T-cell (primary cell): ENCODE data around the gene UBE2E2. TPM values are rescaled to one million over a fixed set of nuclear protein-coding genes. Genes with fewer than 3 reads are reported as not detected.

ENCODE experiments used
- ATAC-seq, 4 experiments: fragments of 200-7000 bp in 3 of 4; fragments of 150-1000 bp in 1 of 4; cut with Tn5 transposase; replicated peaks in 1 of 4; 1 replicate in 3 of 4; 2 replicates in 1 of 4; pipeline ENCODE4 v1.10.0; 2021; ENCODE audit warnings: moderate library complexity in 3 of 4, mild to moderate bottlenecking in 2 of 4, moderate number of reproducible peaks in 1 of 4
- CTCF ChIA-PET, 2 donors: fragments of 300-600 bp; sonication (Branson Sonifier 250); formaldehyde crosslinking; loops; one replicate each; lab custom pipeline; 2022; ENCODE audit warnings: antibody characterized with exemption in 2 of 2; lab: Charles Lee
- POLR2A ChIA-PET, 2 donors: fragments of 300-600 bp; sonication (Branson Sonifier 250); formaldehyde crosslinking; loops; one replicate each; lab custom pipeline; 2022; ENCODE audit warnings: antibody characterized with exemption in 2 of 2; lab: Charles Lee
- DNase-seq, 35 experiments: peaks; one replicate each; pipeline versions ENCODE4 v3.0.0 to v3.0.0-alpha.2; 2013 to 2023
- H3K27ac ChIP-seq: one replicate; pipeline ENCODE4 v1.5.1; 2013; ENCODE audit warnings: low read length
- H3K27me3 ChIP-seq, 2 experiments: replicated peaks in 1 of 2; 1 replicate in 1 of 2; 2 replicates in 1 of 2; pipeline versions ENCODE4 v1.6.1 to v1.7.0; 2013; ENCODE audit warnings: low read length in 1 of 2, mixed read lengths in 1 of 2; ENCODE audit not compliant: control insufficient read depth in 2 of 2, insufficient read depth in 2 of 2; ENCODE audit errors: extremely low read depth in 1 of 2
- H3K36me3 ChIP-seq, 2 donors: 1 replicate in 1 of 2; 2 replicates in 1 of 2; pipeline versions ENCODE4 v1.6.1 to v1.7.0; 2013; ENCODE audit warnings: low read length in 1 of 2; ENCODE audit not compliant: control insufficient read depth in 2 of 2, insufficient read depth in 1 of 2; ENCODE audit errors: extremely low read depth in 1 of 2
- H3K4me1 ChIP-seq, 2 experiments: 1 replicate in 1 of 2; 2 replicates in 1 of 2; pipeline versions ENCODE4 v1.6.1 to v1.7.0; 2013; ENCODE audit warnings: low read length in 2 of 2, mixed read lengths in 1 of 2; ENCODE audit not compliant: insufficient read depth in 2 of 2, control insufficient read depth in 1 of 2; ENCODE audit errors: extremely low read depth in 1 of 2
- H3K4me3 ChIP-seq, 2 donors: 1 replicate in 1 of 2; 2 replicates in 1 of 2; pipeline versions ENCODE4 v1.5.1 to v1.7.0; 2013; ENCODE audit warnings: mild to moderate bottlenecking in 2 of 2, low read length in 1 of 2, moderate library complexity in 1 of 2; ENCODE audit not compliant: control insufficient read depth in 1 of 2; ENCODE audit errors: extremely low read depth in 1 of 2
- H3K9me3 ChIP-seq: 2 replicates; pipeline ENCODE4 v1.7.0; 2013
- H3K27ac Mint-ChIP-seq, 2 donors: one replicate each; pipeline ENCODE4 v1.8.0; 2020 to 2021; ENCODE audit warnings: mild to moderate bottlenecking in 2 of 2, mixed read lengths in 2 of 2
- H3K27me3 Mint-ChIP-seq, 2 donors: one replicate each; pipeline ENCODE4 v1.8.0; 2021 to 2022; ENCODE audit warnings: mixed read lengths in 2 of 2
- H3K36me3 Mint-ChIP-seq: one replicate; pipeline ENCODE4 v1.8.0; 2021; ENCODE audit warnings: mixed read lengths
- H3K4me1 Mint-ChIP-seq, 3 donors: one replicate each; pipeline ENCODE4 v1.8.0; 2020 to 2022; ENCODE audit warnings: mixed read lengths in 3 of 3, mild to moderate bottlenecking in 1 of 3
- H3K4me3 Mint-ChIP-seq, 3 donors: one replicate each; pipeline ENCODE4 v1.8.0; 2020 to 2022; ENCODE audit warnings: mild to moderate bottlenecking in 3 of 3, mixed read lengths in 3 of 3, moderate library complexity in 3 of 3
- H3K9me3 Mint-ChIP-seq, 3 donors: one replicate each; pipeline ENCODE4 v1.8.0; 2020 to 2022; ENCODE audit warnings: mixed read lengths in 3 of 3
- WGBS: methylation state at CpG from one replicate; pipeline ENCODE4 v1.1.5; 2013; ENCODE audit warnings: missing lambda C conversion rate; ENCODE audit not compliant: insufficient coverage; 5-methylcytosine and 5-hydroxymethylcytosine counted together
- total RNA-seq, 35 experiments: library from RNA in 6 of 35; stranded (reverse) in 6 of 35; fragments of 120-200 nt in 1 of 35; gene quantifications; one replicate each; pipeline versions ENCODE4 v1.2.1 to v1.2.4 and lab custom pipeline; 2013 to 2026

Gene UBE2E2
- total RNA-seq, 5 donors from 2014 or later (not counting 1 experiment from before 2014, with no cell fraction given), result 7.2 to 17.6 (median 7.5) TPM

DNA sequence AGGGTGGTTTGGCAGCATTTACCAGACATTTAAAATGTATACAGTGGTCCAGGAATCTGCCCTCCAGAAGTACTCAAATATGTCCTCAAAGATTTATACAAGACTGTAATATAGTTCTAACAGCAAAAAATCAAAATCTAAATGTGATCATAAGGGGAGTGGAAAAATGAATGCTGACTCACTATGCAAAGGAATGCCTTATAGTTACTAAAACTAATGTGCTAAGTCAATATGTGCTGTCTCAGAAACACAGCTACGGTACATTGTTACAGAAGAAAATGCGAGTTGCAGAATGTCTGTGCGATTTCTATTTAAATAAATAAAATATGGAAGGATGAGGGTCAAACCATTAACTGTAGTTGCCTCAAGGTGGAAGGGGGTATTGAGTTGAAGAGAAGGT is 372.6 kb downstream of the UBE2E2 start:
- H3K27ac Mint-ChIP-seq, result no peak overlapping the region
- H3K4me1 Mint-ChIP-seq, result no peaks in the 10 kb centered on the region
- H3K27me3 Mint-ChIP-seq, result no peaks in the 10 kb centered on the region
- ATAC-seq, result no peak
- Histone ChIP-seq H3K4me1 (no peaks in the 10 kb centered on the region), H3K27ac (no peak overlapping the region), H3K4me3 (no peak overlapping the region), H3K9me3 (no peaks in the 10 kb centered on the region), H3K27me3 (no peaks in the 10 kb centered on the region), H3K36me3 (no peaks in the 10 kb centered on the region)
- DNase-seq, result no peak
- peaks cover 4% of the 10 kb centered on the region for H3K36me3 Mint-ChIP-seq
- H3K9me3 Mint-ChIP-seq, result no peaks in the 10 kb centered on the region
- ChIA-PET POLR2A (no interaction called here), CTCF (no interaction called here)
- no CpG with 5 or more reads among the region's 3 CpGs for WGBS
- no peak overlapping the region for H3K4me3 Mint-ChIP-seq

DNA sequence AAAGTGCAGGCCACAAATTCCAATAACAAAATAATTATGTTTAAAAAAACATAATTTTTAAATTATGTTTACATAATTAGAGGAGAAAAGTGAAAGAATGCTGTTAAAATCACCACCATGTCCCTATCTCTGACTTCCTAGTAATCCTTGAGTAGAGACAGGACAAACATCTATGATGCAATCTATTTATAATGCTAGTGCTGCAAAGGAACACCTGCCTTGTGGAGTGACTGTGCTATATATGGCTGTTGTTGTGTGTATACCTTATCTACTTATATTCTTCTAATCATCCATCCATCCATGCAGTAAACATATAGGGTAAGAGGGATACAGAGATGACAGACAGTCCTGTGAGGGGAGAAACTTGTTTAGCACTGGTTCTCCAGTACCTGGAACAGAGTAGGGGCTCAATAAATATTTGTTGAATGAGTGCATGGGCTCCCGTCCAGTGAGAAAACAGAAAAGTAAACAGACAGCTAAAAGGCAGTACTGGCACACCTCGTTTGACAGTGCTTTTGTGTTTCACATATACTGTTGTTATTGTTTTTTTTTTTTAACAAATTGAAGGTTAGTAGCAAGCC is 373.3 kb downstream of the UBE2E2 start:
- Histone ChIP-seq H3K4me3 (no peak overlapping the region), H3K36me3 (no peaks in the 10 kb centered on the region), H3K4me1 (no peaks in the 10 kb centered on the region), H3K27me3 (no peaks in the 10 kb centered on the region), H3K27ac (no peak overlapping the region), H3K9me3 (no peaks in the 10 kb centered on the region)
- POLR2A ChIA-PET, result no interaction called here
- WGBS, result no CpG with 5 or more reads among the region's 2 CpGs
- H3K9me3 Mint-ChIP-seq, result no peaks in the 10 kb centered on the region
- H3K4me3 Mint-ChIP-seq, result no peak overlapping the region
- no peaks in the 10 kb centered on the region for H3K4me1 Mint-ChIP-seq
- CTCF ChIA-PET, result no interaction called here
- DNase-seq, result no peak
- no peak for ATAC-seq
- H3K27ac Mint-ChIP-seq, result no peak overlapping the region
- H3K36me3 Mint-ChIP-seq, result peaks cover 4% of the 10 kb centered on the region
- no peaks in the 10 kb centered on the region for H3K27me3 Mint-ChIP-seq

DNA sequence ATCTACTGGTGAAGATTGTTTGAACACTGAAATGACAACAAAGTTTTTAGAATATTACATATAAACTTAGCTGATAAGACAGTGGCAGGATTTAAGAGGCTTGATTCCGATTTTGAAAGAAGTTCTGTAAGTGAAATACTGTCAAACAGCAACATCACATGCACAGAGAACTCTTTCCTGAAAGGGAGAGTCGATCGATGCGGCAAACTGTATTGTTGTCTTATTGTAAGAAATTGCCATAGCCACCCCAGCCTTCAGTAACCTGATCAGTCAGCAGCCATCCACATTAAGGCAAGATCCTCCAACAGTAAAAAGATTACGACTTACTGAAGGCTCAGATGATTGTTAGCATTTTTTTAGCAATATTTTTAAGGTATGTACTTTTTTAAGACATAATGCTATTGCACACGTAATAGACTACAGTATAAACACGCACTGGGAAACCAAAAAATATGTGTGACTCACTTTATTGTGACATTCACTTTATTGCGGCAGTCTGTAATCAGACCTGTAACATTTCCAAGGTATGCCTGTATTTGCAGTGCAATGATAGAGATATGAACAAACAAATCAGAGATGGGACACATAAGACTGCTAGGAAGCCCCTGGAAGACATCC is 377.1 kb downstream of the UBE2E2 start:
- Mint-ChIP-seq H3K27ac (no peak overlapping the region), H3K4me1 (peaks cover 0 to 6% (median 0%) of the 10 kb centered on the region in 3 donors), H3K27me3 (no peaks in the 10 kb centered on the region), H3K36me3 (no peaks in the 10 kb centered on the region), H3K4me3 (no peak overlapping the region), H3K9me3 (peaks cover 0 to 5% (median 0%) of the 10 kb centered on the region in 3 donors)
- no peak for ATAC-seq
- WGBS, result 100% methylated on average over 1 of the region's 8 CpGs
- ChIA-PET CTCF (no interaction called here), POLR2A (no interaction called here)
- no peak for DNase-seq
- H3K4me1 ChIP-seq, result no peaks in the 10 kb centered on the region
- no peaks in the 10 kb centered on the region for H3K27me3 ChIP-seq
- H3K4me3 ChIP-seq, result no peak overlapping the region
- no peaks in the 10 kb centered on the region for H3K36me3 ChIP-seq
- H3K27ac ChIP-seq, result no peak overlapping the region
- H3K9me3 ChIP-seq, result no peaks in the 10 kb centered on the region

DNA sequence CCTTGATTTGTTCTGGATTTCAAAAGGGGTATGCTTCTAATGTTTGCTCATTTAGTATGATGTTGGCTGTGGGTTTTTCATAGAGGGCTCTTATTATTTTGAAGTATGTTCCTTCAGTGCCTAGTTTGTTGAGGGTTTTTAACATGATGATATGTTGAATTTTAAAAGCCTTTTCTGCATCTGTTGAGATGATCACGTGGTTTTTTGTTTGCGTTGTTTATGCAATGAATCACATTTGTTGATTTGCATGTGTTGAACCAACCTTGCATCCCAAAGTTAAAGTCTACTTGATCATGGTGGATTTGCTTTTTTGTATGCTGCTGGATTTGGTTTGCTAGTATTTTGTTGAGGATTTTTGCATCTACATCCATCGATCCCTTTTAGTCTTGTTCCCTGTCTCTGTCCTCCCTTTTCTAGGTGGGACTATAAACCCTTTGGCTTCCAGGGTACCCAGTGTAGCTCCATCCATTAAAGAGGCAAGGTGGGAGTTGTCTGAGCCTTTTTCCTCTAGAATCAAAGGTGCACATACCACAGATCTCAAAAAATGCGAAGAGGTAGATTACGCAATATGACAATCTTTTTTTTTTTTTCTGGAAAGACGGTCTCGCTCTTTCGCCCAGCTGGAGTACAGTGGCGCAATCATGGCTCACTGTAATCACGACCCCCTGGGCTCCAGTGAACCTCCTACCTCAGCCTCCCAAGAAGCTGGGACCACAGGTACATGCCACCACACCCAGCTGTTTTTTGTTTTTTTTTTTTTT is 381.0 kb downstream of the UBE2E2 start:
- WGBS, result 90% methylated on average over 2 of the region's 10 CpGs
- no peak for DNase-seq
- H3K36me3 Mint-ChIP-seq, result no peaks in the 10 kb centered on the region
- peaks cover 0 to 5% (median 0%) of the 10 kb centered on the region in 3 donors for H3K9me3 Mint-ChIP-seq
- H3K27ac Mint-ChIP-seq, result no peak overlapping the region
- ChIA-PET POLR2A (interaction anchor here in 1 of 2 donors (0.6 kb wide), 1 partner anchor 11 kb away, joined by 3 read pairs; no protein-coding TSS in a partner anchor), CTCF (interaction anchor here in 1 of 2 donors (0.6 kb wide), 1 partner anchor 13 kb away, joined by 3 read pairs; no protein-coding TSS in a partner anchor)
- Histone ChIP-seq H3K4me3 (no peak overlapping the region), H3K36me3 (no peaks in the 10 kb centered on the region), H3K4me1 (no peaks in the 10 kb centered on the region), H3K9me3 (no peaks in the 10 kb centered on the region), H3K27me3 (no peaks in the 10 kb centered on the region), H3K27ac (no peak overlapping the region)
- H3K4me1 Mint-ChIP-seq, result peaks cover 0 to 6% (median 0%) of the 10 kb centered on the region in 3 donors
- H3K4me3 Mint-ChIP-seq, result no peak overlapping the region
- H3K27me3 Mint-ChIP-seq, result no peaks in the 10 kb centered on the region
- no peak for ATAC-seq

DNA sequence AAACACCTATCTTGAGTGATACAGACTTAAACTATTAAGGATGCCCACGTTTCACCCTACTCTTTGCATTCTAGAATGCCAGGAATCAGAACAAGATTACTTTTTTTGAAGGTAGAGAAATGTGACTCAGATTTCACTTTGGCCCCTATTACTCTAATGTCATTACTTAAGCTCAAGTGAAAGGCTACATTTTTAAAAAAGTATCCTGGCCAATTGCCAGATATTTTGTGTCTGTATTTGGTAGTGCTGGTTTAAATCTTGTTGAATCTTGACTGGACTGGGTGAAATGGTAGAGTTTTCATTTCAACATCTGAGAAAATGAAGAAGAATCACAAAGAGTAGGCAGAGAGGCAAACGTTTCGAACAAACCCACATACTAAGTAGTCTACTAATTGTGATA is 384.4 kb downstream of the UBE2E2 start:
- no peak overlapping the region for H3K27ac Mint-ChIP-seq
- peaks cover 0 to 4% (median 0%) of the 10 kb centered on the region in 3 donors for H3K4me1 Mint-ChIP-seq
- no peaks in the 10 kb centered on the region for H3K36me3 ChIP-seq
- no peak overlapping the region for H3K27ac ChIP-seq
- no peak overlapping the region for H3K4me3 Mint-ChIP-seq
- ChIA-PET POLR2A (no interaction called here), CTCF (interaction anchor here in 1 of 2 donors (0.7 kb wide), 1 partner anchor 67 kb away, joined by 3 read pairs; no protein-coding TSS in a partner anchor)
- peaks cover 0 to 1% of the 10 kb centered on the region in 2 donors for H3K27me3 Mint-ChIP-seq
- H3K4me3 ChIP-seq, result no peak overlapping the region
- H3K4me1 ChIP-seq, result no peaks in the 10 kb centered on the region
- no peak for ATAC-seq
- whole genome bisulfite sequencing, result no CpG with 5 or more reads among the region's 3 CpGs
- H3K9me3 Mint-ChIP-seq, result peaks cover 0 to 4% (median 0%) of the 10 kb centered on the region in 3 donors
- peaks cover 5% of the 10 kb centered on the region for H3K36me3 Mint-ChIP-seq
- no peaks in the 10 kb centered on the region for H3K9me3 ChIP-seq
- no peak for DNase-seq
- H3K27me3 ChIP-seq, result no peaks in the 10 kb centered on the region

DNA sequence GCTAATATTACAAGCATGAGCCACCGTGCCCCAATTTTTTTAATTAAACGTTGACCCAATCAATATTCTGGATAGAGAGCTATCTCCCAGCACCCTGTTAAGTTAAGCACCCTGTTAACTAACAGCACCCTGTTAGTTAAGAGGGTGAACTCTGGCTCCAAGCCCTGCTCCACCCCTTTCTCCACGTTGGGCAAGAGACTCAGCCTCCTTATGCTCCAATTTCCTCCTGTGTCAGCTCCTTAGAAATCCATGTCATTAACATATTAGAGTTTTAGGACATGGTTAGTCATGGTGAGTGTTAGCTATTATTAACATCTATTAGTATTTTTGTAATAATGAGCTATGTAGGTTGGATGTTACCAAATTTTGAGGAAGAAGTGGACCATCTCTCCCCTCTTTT is 385.4 kb downstream of the UBE2E2 start:
- Histone ChIP-seq H3K4me3 (no peak overlapping the region), H3K27me3 (no peaks in the 10 kb centered on the region), H3K36me3 (no peaks in the 10 kb centered on the region), H3K4me1 (no peaks in the 10 kb centered on the region), H3K9me3 (no peaks in the 10 kb centered on the region), H3K27ac (no peak overlapping the region)
- no peak overlapping the region for H3K27ac Mint-ChIP-seq
- no peaks in the 10 kb centered on the region for H3K9me3 Mint-ChIP-seq
- DNase-seq (no peak), ATAC-seq (no peak)
- ChIA-PET CTCF (interaction anchor here in 1 of 2 donors (0.6 kb wide), 1 partner anchor 15 kb away, joined by 4 read pairs; no protein-coding TSS in a partner anchor), POLR2A (no interaction called here)
- peaks cover 0 to 1% of the 10 kb centered on the region in 2 donors for H3K27me3 Mint-ChIP-seq
- H3K36me3 Mint-ChIP-seq, result peaks cover 5% of the 10 kb centered on the region
- H3K4me1 Mint-ChIP-seq, result no peaks in the 10 kb centered on the region
- no peak overlapping the region for H3K4me3 Mint-ChIP-seq
- 100% methylated on average over 1 of the region's 3 CpGs for WGBS
